Uterus (tissue), 2 donors: ENCODE measurements around the gene SERPINA4.

Experiments used
- CTCF ChIP-seq, 4 experiments: fragments of 200-600 bp in 2 of 4; fragments of 450-650 bp in 2 of 4; sonication (generic) in 2 of 4; IDR thresholded peaks; one replicate each; pipeline ENCODE4 v1.5.1; 2016 to 2019; ENCODE audit warnings: antibody characterized with exemption in 4 of 4, mild to moderate bottlenecking in 2 of 4, moderate library complexity in 1 of 4
- POLR2A ChIP-seq, 2 donors: fragments of 450-650 bp; IDR thresholded peaks; one replicate each; pipeline ENCODE4 v1.6.1; 2016; ENCODE audit warnings: antibody characterized with exemption in 2 of 2, mild to moderate bottlenecking in 1 of 2, moderate library complexity in 1 of 2

- no peak for TF ChIP-seq POLR2A (IDR thresholded peaks at IDR 0.05)
- TF ChIP-seq CTCF (IDR thresholded peaks at IDR 0.05) = no peak
These were observed 22.1 kb upstream of the SERPINA4 start for GRCh38 chr14:94539181-94539580.
